ENCODE measurements around the gene GNPTG.

Gene GNPTG

GRCh38 chr16:1349351-1349750, 2.4 kb upstream of the GNPTG start:
- FAIRE-seq: no peak

- FAIRE-seq: no peak
These were observed 1.8 kb upstream of the GNPTG start for GRCh38 chr16:1349951-1350350.

GRCh38 chr16:1350691-1351090, 1.0 kb upstream of the GNPTG start:
- no peak for FAIRE-seq

DNA sequence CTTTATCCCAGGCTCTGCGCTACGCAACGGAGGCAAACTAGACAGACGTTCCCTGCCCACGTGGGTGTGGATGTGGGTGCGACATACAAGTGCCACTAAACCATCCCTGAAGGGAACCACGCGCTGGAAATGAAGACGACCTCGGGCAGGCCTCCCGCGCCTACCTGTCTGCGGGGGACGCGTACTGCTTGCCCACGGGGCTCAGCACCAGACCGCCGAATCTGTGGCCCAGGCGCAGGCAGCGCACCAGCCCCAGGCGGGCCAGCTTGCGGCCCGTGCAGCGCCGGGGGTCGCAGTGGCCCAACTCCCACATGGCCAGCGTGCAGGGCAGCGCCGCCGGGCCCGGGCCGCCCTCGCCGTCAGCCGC, 533 bp upstream of the GNPTG start:
- no peak for FAIRE-seq

- FAIRE-seq: no peak
These were observed 3.2 kb downstream of the GNPTG start for GRCh38 chr16:1354815-1355540.

GRCh38 chr16:1355591-1355990, 3.9 kb downstream of the GNPTG start:
- no peak for FAIRE-seq

GRCh38 chr16:1356061-1356900, 4.5 kb downstream of the GNPTG start:
- FAIRE-seq: no peak

DNA sequence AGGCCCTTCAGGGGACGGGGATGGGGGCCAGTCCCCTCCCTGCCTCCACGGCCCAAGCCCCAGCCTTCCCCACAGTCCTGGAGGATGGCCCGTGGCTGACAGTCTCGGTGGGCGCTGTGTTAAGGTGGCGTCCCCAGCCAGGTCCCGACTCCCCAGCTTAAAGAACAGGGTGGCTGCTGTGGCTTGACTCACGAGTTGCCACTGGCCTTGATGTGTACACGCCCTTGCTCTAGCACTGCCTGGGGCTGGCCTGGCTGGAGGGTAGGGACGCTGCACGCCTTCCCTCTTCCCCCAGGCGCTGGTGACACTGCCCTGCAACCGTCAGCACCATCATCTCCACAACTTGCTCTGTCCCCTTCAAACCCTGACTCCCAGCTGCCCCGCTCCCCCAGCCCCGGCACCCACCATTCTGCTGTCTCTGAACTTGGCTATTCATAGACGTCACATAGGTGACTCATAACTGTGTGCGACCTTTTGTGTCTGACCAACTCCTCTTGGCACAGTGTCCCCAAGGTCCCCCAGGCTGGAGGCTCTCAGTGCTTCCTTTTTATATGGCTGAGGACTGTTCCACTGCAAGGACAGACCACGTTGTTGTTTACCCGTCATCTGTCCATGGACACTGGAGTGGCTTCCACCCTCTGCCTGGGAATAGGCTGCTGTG, 6.3 kb downstream of the GNPTG start:
- no peak for FAIRE-seq

DNA sequence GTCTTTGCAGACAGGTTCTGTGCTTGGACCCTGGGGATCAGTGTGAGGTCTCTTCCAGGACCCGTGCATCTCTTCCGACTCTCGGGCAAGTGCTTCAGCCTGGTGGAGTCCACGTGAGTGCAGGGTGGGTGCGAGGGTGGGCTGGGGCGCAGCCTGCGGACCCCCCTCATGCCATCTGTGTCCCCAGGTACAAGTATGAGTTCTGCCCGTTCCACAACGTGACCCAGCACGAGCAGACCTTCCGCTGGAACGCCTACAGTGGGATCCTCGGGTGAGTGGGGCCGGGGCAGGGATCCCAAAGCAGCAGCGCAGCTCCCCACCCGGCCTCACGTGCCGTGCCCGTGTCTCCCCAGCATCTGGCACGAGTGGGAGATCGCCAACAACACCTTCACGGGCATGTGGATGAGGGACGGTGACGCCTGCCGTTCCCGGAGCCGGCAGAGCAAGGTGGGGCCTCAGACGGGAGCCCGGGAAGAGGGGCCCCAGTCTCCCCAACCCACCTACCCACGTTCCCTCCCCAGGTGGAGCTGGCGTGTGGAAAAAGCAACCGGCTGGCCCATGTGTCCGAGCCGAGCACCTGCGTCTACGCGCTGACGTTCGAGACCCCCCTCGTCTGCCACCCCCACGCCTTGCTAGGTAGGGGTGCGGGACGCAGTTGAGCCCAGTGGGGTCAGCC, 10.1 kb downstream of the GNPTG start:
- no peak for FAIRE-seq

DNA sequence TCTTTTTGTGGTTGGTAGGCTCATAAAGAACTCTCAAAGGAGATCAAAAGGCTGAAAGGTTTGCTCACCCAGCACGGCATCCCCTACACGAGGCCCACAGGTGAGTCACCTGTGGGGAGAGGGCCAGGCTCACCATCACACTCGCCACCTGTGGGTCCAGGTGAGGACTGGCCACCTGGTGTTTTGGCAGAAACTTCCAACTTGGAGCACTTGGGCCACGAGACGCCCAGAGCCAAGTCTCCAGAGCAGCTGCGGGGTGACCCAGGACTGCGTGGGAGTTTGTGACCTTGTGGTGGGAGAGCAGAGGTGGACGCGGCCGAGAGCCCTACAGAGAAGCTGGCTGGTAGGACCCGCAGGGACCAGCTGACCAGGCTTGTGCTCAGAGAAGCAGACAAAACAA, 11.1 kb downstream of the GNPTG start:
- FAIRE-seq: no peak

DNA sequence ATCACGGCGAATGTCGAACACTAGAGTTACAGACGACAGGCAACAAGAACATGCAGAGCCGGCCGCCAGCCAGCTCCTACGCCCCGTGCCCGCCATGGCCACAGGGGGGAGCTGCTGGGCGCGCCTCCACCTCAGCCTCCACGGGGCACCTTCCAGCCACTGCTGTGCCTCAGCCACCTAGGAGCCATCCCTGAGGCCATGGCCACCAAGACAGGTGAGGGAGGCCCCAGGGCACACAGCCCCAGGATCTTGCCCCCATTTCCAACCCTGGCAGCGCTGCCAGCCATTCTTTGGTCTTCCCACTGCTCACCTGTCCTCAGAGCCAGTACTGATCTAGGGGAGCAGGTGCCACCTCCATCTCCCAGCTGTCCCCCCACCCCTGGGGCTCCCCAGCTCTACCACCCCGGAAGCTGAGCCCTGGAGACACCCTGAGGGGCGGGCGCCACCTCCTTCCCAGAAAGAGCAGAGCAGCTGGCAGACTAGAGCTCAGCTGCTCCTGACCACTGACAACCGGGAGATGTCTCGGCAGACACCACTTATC, 11.8 kb downstream of the GNPTG start:
- FAIRE-seq: no peak

DNA sequence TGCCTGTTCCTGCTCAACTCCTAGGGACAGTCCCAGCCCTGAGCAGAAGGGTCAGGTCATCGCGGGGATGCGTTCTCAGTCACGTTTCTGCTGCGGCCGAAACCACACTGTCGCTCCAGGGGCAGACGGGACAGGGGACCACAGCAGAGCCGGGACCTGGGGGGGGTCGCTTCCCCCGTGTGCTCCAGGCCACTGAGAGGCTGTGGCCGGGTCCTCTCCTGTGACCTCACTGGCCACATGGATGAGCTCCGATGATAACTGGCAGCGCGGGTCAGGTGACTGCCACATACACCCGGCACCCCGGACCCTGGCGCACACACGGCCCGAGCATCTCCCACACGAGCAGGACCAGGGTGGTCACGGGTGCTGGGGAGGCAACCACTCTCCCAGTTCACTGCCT, 12.8 kb downstream of the GNPTG start:
- FAIRE-seq: no peak

GRCh38 chr16:1366060-1366711, 14.5 kb downstream of the GNPTG start:
- no peak for FAIRE-seq

DNA sequence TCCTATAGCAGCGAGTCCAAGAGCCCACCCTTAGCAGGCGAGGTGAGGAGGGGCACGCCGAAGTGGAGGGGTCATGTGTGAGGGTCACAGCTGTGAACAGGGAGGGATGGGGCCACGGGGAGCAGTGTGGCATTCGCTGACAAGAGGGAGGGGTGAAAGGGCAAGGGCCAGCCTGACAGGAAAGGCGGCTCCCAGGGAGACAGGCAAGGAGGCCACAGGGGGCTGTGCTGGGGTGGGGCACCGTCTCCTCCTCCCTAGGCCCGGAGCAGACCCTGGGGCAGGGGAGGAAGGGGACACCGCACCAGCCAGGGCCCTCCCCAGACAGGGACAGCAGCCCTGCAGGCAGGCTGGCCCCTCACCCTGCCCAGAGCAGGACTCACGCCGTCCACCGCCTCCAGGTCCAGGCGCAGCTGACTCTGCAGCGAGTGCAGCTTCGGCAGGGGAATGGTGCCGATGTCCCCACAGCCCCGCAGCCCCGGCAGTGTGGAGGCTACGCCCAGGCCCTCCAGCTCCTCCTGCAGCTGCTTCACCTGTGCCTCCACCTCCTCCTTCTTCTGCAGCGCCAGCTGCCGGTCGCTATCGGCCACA, 15.1 kb downstream of the GNPTG start:
- FAIRE-seq: no peak

DNA sequence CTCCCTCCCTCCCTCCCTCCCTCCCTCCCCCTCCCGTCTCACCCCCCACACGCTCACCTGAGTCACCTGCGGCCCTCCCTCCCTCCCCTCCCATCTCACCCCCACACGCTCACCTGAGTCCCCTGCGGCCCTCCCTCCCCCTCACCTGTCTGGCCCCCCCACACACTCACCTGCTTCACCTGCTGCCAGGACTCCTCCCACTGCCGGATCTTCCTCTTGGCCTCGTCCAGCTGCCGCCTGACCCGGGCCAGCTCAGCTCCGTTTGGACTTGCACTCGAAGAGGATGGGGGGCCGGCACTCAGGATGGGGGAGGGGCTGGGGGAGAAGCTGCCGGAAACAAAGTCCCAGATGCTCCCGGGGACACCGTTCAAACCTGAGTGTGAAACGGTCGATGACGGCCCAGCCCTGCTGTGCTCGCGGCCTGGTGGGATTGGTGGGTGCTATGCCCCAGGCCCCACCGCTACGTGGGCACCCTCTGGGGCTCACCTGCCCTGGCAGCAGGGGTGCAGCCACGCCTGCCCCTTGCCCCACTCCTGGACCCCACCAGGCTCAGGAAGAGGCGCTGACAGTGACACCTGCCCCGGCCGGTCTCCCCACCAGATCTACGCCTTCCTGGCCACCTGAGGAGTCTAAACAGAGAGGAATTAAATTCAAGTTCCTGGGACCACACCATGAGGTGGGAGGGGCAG, 15.9 kb downstream of the GNPTG start:
- FAIRE-seq: no peak

- no peak for FAIRE-seq
These were observed 19.6 kb downstream of the GNPTG start for GRCh38 chr16:1371054-1371978.

DNA sequence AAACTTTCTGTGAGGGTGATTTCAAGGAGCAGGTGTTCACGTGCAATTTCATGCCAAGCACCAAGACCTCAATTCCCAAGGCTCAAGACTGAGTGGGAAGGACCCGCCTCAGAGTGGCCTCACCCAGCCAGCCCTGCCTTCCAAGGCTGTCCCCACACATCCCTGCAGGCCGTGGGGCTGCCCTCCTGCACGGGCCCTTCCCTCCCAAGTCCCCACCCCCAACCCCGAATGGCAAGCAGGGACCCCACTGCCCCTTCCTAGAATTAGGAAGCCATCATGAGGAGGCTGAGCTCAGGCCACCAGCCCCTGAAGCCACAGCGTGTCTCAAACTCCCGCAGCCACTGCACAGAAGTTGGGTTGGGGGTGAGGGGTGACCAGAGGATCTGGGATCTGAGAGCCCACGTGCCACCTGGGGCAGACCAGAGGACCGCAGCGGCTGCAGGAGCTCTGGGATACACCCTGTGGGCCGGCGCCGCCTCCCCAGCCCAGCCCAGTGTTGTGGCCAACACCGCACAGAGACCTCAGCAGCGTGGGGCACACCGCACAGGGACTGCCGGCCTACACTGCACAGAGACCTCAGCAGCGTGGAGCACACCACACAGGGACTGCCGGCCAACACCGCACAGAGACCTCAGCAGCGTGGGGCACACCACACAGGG, 20.7 kb downstream of the GNPTG start:
- FAIRE-seq: no peak

DNA sequence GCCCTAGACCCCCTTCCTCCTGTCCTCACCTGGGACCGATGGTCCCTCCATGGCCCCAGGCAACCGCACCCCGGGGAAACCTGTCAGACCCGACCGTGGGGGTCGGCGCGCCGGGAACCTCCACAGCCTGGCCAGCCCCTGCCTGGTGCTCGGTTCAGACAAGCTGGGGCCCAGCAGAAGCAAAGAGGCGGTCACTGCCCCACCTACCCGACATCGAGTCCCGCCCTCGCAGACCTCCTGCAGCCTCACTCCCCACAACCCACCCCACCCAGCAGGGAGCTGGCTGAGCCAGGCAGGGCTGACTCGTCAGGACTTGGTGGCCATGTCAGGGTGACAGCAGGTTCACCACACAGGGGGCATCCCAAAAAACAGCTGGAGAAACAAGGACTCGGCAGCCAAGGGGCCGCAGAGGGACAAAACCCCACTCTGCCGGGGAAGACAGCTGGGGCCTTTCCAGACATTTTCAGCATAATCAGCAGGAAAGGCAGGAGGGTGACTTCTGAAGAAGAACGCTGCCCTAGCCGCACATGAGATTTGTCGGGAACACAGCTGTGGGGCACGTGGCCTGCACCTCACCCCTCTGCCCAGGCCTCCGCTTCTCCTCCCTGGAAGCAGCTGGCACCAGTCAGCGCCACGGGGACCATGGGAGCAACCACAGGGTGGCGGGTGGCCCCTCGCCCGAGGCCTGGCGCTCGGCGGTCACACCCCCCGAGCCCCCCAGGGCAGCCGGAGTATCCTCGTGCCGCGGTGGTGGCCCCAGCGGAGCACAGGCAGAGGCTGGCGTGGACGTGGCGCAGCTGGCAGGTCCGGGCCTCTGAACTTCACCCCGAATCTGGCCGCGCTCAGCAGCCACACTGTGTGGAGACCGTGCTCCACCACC, 22.9 kb downstream of the GNPTG start:
- FAIRE-seq: no peak

DNA sequence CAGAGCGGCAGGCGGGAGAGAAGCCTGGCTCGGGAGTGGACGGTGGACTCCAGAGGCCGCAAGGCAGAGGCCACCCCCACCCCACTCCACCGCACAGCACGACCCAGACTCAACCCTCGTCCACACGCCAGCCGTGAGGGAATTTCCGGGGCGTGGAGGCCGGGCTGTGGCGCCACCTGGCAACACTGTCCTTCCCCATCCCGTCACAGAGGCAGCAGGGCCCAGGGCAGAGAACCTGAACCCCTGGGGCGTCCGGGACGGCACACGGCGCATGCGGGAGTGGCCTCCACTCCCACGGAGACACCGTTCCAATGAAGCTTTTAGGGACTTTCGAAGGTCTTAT, 23.5 kb downstream of the GNPTG start:
- no peak for FAIRE-seq
